ENCODE results near the gene THADA.

DNA sequence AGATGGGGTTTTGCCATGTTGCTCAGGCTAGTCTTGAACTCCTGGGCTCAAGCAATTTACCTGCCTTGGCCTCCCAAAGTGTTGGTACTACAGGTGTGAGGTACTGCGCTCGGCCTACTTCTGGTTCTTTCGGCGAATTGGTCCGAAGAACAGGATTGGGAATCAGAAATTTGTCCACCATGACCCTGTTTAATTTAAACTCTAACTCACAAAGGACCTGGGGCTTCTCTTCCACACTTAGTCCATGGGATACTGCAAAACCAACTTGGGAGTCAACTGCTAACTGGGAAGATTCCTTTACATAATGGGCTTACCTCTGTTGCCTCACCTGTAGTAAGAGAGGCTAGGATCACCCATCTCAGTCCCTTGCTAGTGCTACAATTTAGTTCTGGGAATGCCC is 289.6 kb downstream of the THADA start:
- TF ChIP-seq, protein P1, sequence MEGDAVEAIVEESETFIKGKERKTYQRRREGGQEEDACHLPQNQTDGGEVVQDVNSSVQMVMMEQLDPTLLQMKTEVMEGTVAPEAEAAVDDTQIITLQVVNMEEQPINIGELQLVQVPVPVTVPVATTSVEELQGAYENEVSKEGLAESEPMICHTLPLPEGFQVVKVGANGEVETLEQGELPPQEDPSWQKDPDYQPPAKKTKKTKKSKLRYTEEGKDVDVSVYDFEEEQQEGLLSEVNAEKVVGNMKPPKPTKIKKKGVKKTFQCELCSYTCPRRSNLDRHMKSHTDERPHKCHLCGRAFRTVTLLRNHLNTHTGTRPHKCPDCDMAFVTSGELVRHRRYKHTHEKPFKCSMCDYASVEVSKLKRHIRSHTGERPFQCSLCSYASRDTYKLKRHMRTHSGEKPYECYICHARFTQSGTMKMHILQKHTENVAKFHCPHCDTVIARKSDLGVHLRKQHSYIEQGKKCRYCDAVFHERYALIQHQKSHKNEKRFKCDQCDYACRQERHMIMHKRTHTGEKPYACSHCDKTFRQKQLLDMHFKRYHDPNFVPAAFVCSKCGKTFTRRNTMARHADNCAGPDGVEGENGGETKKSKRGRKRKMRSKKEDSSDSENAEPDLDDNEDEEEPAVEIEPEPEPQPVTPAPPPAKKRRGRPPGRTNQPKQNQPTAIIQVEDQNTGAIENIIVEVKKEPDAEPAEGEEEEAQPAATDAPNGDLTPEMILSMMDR (IDR thresholded peaks at IDR 0.05; ENCODE audit: low read length) = no peak
- TF ChIP-seq EZH2 (IDR thresholded peaks at IDR 0.05; ENCODE audit: borderline replicate concordance, low read length) = no peak
